CD8-positive, alpha-beta memory T cell (primary cell): Measurements from ENCODE around the gene GAA. TPM values are rescaled to one million over a fixed set of nuclear protein-coding genes. Genes with fewer than 3 reads are reported as not detected.

Source experiments
- CTCF ChIA-PET: fragments of 350-600 bp; sonication (Branson Sonifier 250); formaldehyde crosslinking; loops from one replicate; lab custom pipeline; 2021; ENCODE audit warnings: antibody characterized with exemption; lab: Charles Lee
- POLR2A ChIA-PET: fragments of 350-600 bp; sonication (Branson Sonifier 250); formaldehyde crosslinking; loops from one replicate; lab custom pipeline; 2021; ENCODE audit warnings: antibody characterized with exemption; lab: Charles Lee
- DNase-seq, 5 donors: peaks; one replicate each; pipeline versions ENCODE4 v3.0.0 to v3.0.0-alpha.2; 2020 to 2022; ENCODE audit warnings: mixed read lengths in 1 of 5
- H3K27ac ChIP-seq: one replicate; pipeline ENCODE4 v1.7.0; 2013; ENCODE audit warnings: low read depth, mild to moderate bottlenecking, low read length, moderate library complexity
- H3K27me3 ChIP-seq: 2 replicates; pipeline ENCODE4 v1.7.0; 2013; ENCODE audit warnings: low read length, mild to moderate bottlenecking; ENCODE audit not compliant: insufficient read depth, poor library complexity, severe bottlenecking
- H3K36me3 ChIP-seq: 2 replicates; pipeline ENCODE4 v1.7.0; 2013; ENCODE audit warnings: mild to moderate bottlenecking, low read length, moderate library complexity; ENCODE audit not compliant: insufficient read depth
- H3K4me1 ChIP-seq: 2 replicates; pipeline ENCODE4 v1.7.0; 2013; ENCODE audit warnings: mild to moderate bottlenecking, low read length, moderate library complexity; ENCODE audit not compliant: insufficient read depth
- H3K4me3 ChIP-seq: 2 replicates; pipeline ENCODE4 v1.7.0; 2013; ENCODE audit warnings: mild to moderate bottlenecking, low read length
- H3K9me3 ChIP-seq: 2 replicates; pipeline ENCODE4 v1.7.0; 2013; ENCODE audit warnings: mild to moderate bottlenecking, low read length
- H3K27ac Mint-ChIP-seq, 8 donors: one replicate each; pipeline ENCODE4 v1.8.0; 2020 to 2021; ENCODE audit warnings: mixed read lengths in 8 of 8, mild to moderate bottlenecking in 6 of 8, inconsistent platforms in 3 of 8, moderate library complexity in 3 of 8
- H3K27me3 Mint-ChIP-seq, 2 donors: one replicate each; pipeline ENCODE4 v1.8.0; 2020 to 2021; ENCODE audit warnings: mixed read lengths in 2 of 2, mild to moderate bottlenecking in 1 of 2, moderate library complexity in 1 of 2
- H3K36me3 Mint-ChIP-seq, 3 donors: one replicate each; pipeline ENCODE4 v1.8.0; 2020 to 2021; ENCODE audit warnings: mixed read lengths in 3 of 3, inconsistent platforms in 1 of 3, mild to moderate bottlenecking in 1 of 3
- H3K4me1 Mint-ChIP-seq, 3 donors: one replicate each; pipeline ENCODE4 v1.8.0; 2020 to 2021; ENCODE audit warnings: mixed read lengths in 3 of 3, inconsistent platforms in 1 of 3, mild to moderate bottlenecking in 1 of 3
- H3K4me3 Mint-ChIP-seq, 7 donors: one replicate each; pipeline ENCODE4 v1.8.0; 2020 to 2021; ENCODE audit warnings: mixed read lengths in 7 of 7, mild to moderate bottlenecking in 6 of 7, moderate library complexity in 4 of 7, inconsistent platforms in 2 of 7
- H3K9me3 Mint-ChIP-seq, 5 donors: one replicate each; pipeline ENCODE4 v1.8.0; 2020 to 2022; ENCODE audit warnings: mixed read lengths in 5 of 5, mild to moderate bottlenecking in 3 of 5, moderate library complexity in 2 of 5, inconsistent platforms in 1 of 5
- polyA plus RNA-seq: library from polyadenylated mRNA; unstranded; fragments of 300-500 nt; fragmentation: Illumina TruSeq; gene quantifications from one replicate; pipeline ENCODE4 v1.2.3, GENCODE V29; 2021
- total RNA-seq, 2 experiments: library from RNA; stranded (reverse); gene quantifications; one replicate each; pipeline ENCODE4 v1.2.3, GENCODE V29; 2021

Gene GAA
- total and polyA plus RNA-seq, 3 experiments from 2014 or later = 13.7 to 31.0 (median 30.5) TPM

GRCh38 chr17:80095038-80095843 lies 6.1 kb upstream of the GAA start:
- Histone ChIP-seq H3K4me1 (peaks cover 4% of the 10 kb centered on the region), H3K27me3 (no peaks in the 10 kb centered on the region), H3K27ac (no peak overlapping the region), H3K36me3 (no peaks in the 10 kb centered on the region), H3K9me3 (no peaks in the 10 kb centered on the region), H3K4me3 (no peak overlapping the region)
- H3K9me3 Mint-ChIP-seq = no peaks in the 10 kb centered on the region
- peaks cover 0 to 6% of the 10 kb centered on the region in 2 donors for H3K27me3 Mint-ChIP-seq
- CTCF ChIA-PET = interaction anchor here (2.0 kb wide), 1 partner anchor 12 kb away, joined by 6 read pairs; no protein-coding TSS in a partner anchor
- no peak for DNase-seq
- POLR2A ChIA-PET = no interaction called here
- H3K36me3 Mint-ChIP-seq = no peaks in the 10 kb centered on the region
- H3K27ac Mint-ChIP-seq = peak overlapping the region in 1 of 8 donors; percentile 3
- H3K4me3 Mint-ChIP-seq = peak overlapping the region in 1 of 7 donors; percentile 79
- H3K4me1 Mint-ChIP-seq = peaks cover 1 to 9% (median 2%) of the 10 kb centered on the region in 3 donors

- ChIA-PET CTCF (interaction anchor here (2.0 kb wide), 1 partner anchor 13 kb away, joined by 6 read pairs; no protein-coding TSS in a partner anchor), POLR2A (no interaction called here)
- Histone ChIP-seq H3K4me1 (peaks cover 11% of the 10 kb centered on the region), H3K36me3 (no peaks in the 10 kb centered on the region), H3K27ac (no peak overlapping the region), H3K9me3 (no peaks in the 10 kb centered on the region), H3K27me3 (no peaks in the 10 kb centered on the region), H3K4me3 (no peak overlapping the region)
- Mint-ChIP-seq H3K27me3 (peaks cover 0 to 6% of the 10 kb centered on the region in 2 donors), H3K4me3 (no peak overlapping the region), H3K36me3 (peaks cover 0 to 1% (median 0%) of the 10 kb centered on the region in 3 donors), H3K4me1 (peaks cover 7 to 16% (median 10%) of the 10 kb centered on the region in 3 donors), H3K9me3 (no peaks in the 10 kb centered on the region), H3K27ac (no peak overlapping the region)
- no peak for DNase-seq
Observed at GRCh38 chr17:80095844-80096475, 5.4 kb upstream of the GAA start.

- peaks cover 12% of the 10 kb centered on the region for H3K4me1 ChIP-seq
- no peaks in the 10 kb centered on the region for H3K36me3 ChIP-seq
- Mint-ChIP-seq H3K36me3 (peaks cover 0 to 1% (median 0%) of the 10 kb centered on the region in 3 donors), H3K27ac (no peak overlapping the region), H3K9me3 (no peaks in the 10 kb centered on the region), H3K27me3 (peaks cover 0 to 6% of the 10 kb centered on the region in 2 donors), H3K4me1 (peaks cover 8 to 17% (median 10%) of the 10 kb centered on the region in 3 donors), H3K4me3 (no peak overlapping the region)
- no peaks in the 10 kb centered on the region for H3K9me3 ChIP-seq
- ChIA-PET CTCF (no interaction called here), POLR2A (no interaction called here)
- no peaks in the 10 kb centered on the region for H3K27me3 ChIP-seq
- H3K27ac ChIP-seq = no peak overlapping the region
- H3K4me3 ChIP-seq = no peak overlapping the region
- DNase-seq = no peak
Observed at GRCh38 chr17:80096561-80097021, 4.8 kb upstream of the GAA start.

- no peak overlapping the region for H3K27ac Mint-ChIP-seq
- ChIA-PET CTCF (no interaction called here), POLR2A (no interaction called here)
- Histone ChIP-seq H3K4me3 (no peak overlapping the region), H3K9me3 (no peaks in the 10 kb centered on the region), H3K27me3 (no peaks in the 10 kb centered on the region), H3K4me1 (peaks cover 16% of the 10 kb centered on the region), H3K27ac (no peak overlapping the region), H3K36me3 (no peaks in the 10 kb centered on the region)
- H3K27me3 Mint-ChIP-seq = peaks cover 0 to 5% of the 10 kb centered on the region in 2 donors
- DNase-seq = no peak
- H3K4me1 Mint-ChIP-seq = peaks cover 10 to 23% (median 14%) of the 10 kb centered on the region in 3 donors
- H3K36me3 Mint-ChIP-seq = peaks cover 0 to 5% (median 0%) of the 10 kb centered on the region in 3 donors
- no peaks in the 10 kb centered on the region for H3K9me3 Mint-ChIP-seq
- H3K4me3 Mint-ChIP-seq = peak overlapping the region in 1 of 7 donors; percentile 63
Observed at GRCh38 chr17:80097127-80097621, 4.2 kb upstream of the GAA start.

GRCh38 chr17:80097844-80098691 lies 3.3 kb upstream of the GAA start:
- peak in 1 of 5 donors; percentile 28 for DNase-seq
- peaks cover 21% of the 10 kb centered on the region for H3K4me1 ChIP-seq
- peak overlapping the region in 1 of 8 donors; percentile 68 for H3K27ac Mint-ChIP-seq
- H3K4me3 Mint-ChIP-seq = peak overlapping the region in 2 of 7 donors; percentile 19 to 63
- no peaks in the 10 kb centered on the region for H3K9me3 Mint-ChIP-seq
- H3K36me3 Mint-ChIP-seq = peaks cover 0 to 5% (median 0%) of the 10 kb centered on the region in 3 donors
- H3K27me3 ChIP-seq = no peaks in the 10 kb centered on the region
- H3K27ac ChIP-seq = no peak overlapping the region
- H3K36me3 ChIP-seq = no peaks in the 10 kb centered on the region
- POLR2A ChIA-PET = no interaction called here
- H3K27me3 Mint-ChIP-seq = peaks cover 0 to 3% of the 10 kb centered on the region in 2 donors
- peaks cover 14 to 30% (median 23%) of the 10 kb centered on the region in 3 donors for H3K4me1 Mint-ChIP-seq
- CTCF ChIA-PET = no interaction called here
- H3K4me3 ChIP-seq = no peak overlapping the region
- no peaks in the 10 kb centered on the region for H3K9me3 ChIP-seq

GRCh38 chr17:80099291-80100034 lies 1.9 kb upstream of the GAA start:
- Histone ChIP-seq H3K27ac (no peak overlapping the region), H3K4me3 (no peak overlapping the region), H3K4me1 (peaks cover 21% of the 10 kb centered on the region), H3K36me3 (no peaks in the 10 kb centered on the region), H3K9me3 (no peaks in the 10 kb centered on the region), H3K27me3 (no peaks in the 10 kb centered on the region)
- Mint-ChIP-seq H3K36me3 (peaks cover 0 to 5% (median 0%) of the 10 kb centered on the region in 3 donors), H3K27ac (peak overlapping the region in 2 of 8 donors; percentile 29 to 56), H3K27me3 (peaks cover 0 to 3% of the 10 kb centered on the region in 2 donors), H3K4me3 (peak overlapping the region; percentile 13 to 86 (median 34)), H3K9me3 (no peaks in the 10 kb centered on the region), H3K4me1 (peaks cover 19 to 35% (median 29%) of the 10 kb centered on the region in 3 donors)
- DNase-seq = peak in 1 of 5 donors; percentile 47
- ChIA-PET POLR2A (no interaction called here), CTCF (no interaction called here)

- H3K27me3 Mint-ChIP-seq = peaks cover 0 to 2% of the 10 kb centered on the region in 2 donors
- POLR2A ChIA-PET = no interaction called here
Observed at GRCh38 chr17:80100035-80100323, 1.4 kb upstream of the GAA start.

More at GRCh38 chr17:80100035-80100323, 1.4 kb upstream of the GAA start:
- Mint-ChIP-seq H3K9me3 (no peaks in the 10 kb centered on the region), H3K27ac (peak overlapping the region in 5 of 8 donors; percentile 59 to 93 (median 79)), H3K36me3 (peaks cover 0 to 5% (median 0%) of the 10 kb centered on the region in 3 donors), H3K4me1 (peaks cover 19 to 35% (median 29%) of the 10 kb centered on the region in 3 donors), H3K4me3 (peak overlapping the region; percentile 33 to 90 (median 86))
- H3K4me1 ChIP-seq = peaks cover 21% of the 10 kb centered on the region
- peak in 1 of 5 donors; percentile 23 for DNase-seq
- no peak overlapping the region for H3K27ac ChIP-seq
- no peaks in the 10 kb centered on the region for H3K36me3 ChIP-seq
- H3K4me3 ChIP-seq = no peak overlapping the region
- CTCF ChIA-PET = interaction anchor here (1.6 to 2.6 kb wide), 2 partner anchors 17 to 112 kb away, joined by 3 to 23 read pairs; no protein-coding TSS in a partner anchor
- H3K27me3 ChIP-seq = no peaks in the 10 kb centered on the region
- no peaks in the 10 kb centered on the region for H3K9me3 ChIP-seq
